ENCODE data around the gene DGLUCY. TPM values are rescaled to one million over a fixed set of nuclear protein-coding genes. Genes with fewer than 3 reads are reported as not detected.
"Not testable (repeated sequence)": the region's sequence is repeated elsewhere in the genome, so short reads cannot be mapped to it uniquely, and the experiment has no call there.

DGLUCY gene
- total RNA-seq, 1 donor from 2014 or later, result 15.6 TPM

DNA sequence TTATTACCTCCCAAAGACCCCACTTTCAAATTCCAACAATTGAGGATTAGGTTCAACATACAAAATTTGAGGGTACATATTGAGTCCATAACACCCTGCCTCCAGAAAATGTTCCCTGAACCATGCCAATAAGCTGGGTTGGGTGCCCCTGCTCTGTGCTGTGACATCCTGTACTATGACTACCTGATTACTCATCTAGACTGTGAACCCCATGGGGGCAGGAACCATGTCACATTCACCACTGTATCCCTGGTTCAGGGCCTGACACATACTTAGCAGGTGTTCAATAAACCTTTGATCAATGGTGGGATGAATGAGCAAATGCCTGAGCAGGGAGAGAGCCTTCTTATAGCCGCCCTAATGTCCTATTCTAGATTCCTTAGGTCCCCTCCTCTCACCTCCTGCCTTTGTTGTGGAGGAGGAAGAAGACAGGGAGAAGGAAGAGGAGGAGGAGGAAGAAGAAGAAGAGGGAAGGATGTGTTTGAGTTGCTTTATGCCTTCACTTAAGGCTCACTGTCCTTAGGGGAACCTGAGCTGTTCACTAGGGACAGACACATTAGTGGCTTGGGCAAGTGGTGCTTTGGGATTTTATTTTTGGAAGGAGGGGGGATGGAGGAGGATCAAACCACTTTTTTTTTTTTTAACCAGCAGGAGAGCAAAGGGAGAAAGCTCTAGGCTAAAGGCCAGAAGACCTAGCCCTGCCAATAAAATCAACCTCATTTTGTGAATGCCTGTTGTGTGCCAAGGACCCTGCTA, 109.3 kb downstream of the DGLUCY start:
- Mint-ChIP-seq H3K4me1 (peaks cover 9% of the 10 kb centered on the region), H3K9me3 (peaks cover 3% of the 10 kb centered on the region), H3K27ac (ENCODE audit: unreplicated experiment) (no peak overlapping the region), H3K36me3 (ENCODE audit: low read depth) (peaks cover 4% of the 10 kb centered on the region), H3K27me3 (ENCODE audit: low read depth) (no peaks in the 10 kb centered on the region), H3K4me3 (no peak overlapping the region)
- DNase-seq (ENCODE audit: low read depth, low spot score), result no peak
- TF ChIP-seq, protein P1, sequence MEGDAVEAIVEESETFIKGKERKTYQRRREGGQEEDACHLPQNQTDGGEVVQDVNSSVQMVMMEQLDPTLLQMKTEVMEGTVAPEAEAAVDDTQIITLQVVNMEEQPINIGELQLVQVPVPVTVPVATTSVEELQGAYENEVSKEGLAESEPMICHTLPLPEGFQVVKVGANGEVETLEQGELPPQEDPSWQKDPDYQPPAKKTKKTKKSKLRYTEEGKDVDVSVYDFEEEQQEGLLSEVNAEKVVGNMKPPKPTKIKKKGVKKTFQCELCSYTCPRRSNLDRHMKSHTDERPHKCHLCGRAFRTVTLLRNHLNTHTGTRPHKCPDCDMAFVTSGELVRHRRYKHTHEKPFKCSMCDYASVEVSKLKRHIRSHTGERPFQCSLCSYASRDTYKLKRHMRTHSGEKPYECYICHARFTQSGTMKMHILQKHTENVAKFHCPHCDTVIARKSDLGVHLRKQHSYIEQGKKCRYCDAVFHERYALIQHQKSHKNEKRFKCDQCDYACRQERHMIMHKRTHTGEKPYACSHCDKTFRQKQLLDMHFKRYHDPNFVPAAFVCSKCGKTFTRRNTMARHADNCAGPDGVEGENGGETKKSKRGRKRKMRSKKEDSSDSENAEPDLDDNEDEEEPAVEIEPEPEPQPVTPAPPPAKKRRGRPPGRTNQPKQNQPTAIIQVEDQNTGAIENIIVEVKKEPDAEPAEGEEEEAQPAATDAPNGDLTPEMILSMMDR (conservative IDR thresholded peaks at IDR 0.05), result no peak

DNA sequence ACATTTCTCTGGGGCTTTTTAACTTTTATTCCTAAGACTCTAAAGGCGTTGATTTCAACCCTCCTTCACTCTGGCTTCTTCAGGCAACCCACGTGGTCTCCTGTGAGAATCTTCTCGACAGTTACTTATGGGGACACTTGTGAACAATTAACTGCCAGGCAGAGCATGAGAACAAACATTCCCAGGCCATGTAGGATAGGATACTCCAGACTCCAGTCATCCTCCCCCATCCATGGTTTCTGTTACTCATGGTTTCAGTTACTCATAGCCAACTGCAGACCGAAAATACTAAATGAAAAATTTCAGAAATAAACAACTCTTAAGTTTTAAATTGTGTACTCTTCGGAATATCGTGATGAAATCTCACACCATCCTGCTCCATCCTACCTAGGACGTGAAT, 111.2 kb downstream of the DGLUCY start:
- H3K4me1 Mint-ChIP-seq, result peaks cover 4% of the 10 kb centered on the region
- H3K27ac Mint-ChIP-seq (ENCODE audit: unreplicated experiment), result no peak overlapping the region
- no peaks in the 10 kb centered on the region for H3K27me3 Mint-ChIP-seq (ENCODE audit: low read depth)
- DNase-seq (ENCODE audit: low read depth, low spot score), result no peak
- peaks cover 3% of the 10 kb centered on the region for H3K9me3 Mint-ChIP-seq
- no peak overlapping the region for H3K4me3 Mint-ChIP-seq
- peaks cover 6% of the 10 kb centered on the region for H3K36me3 Mint-ChIP-seq (ENCODE audit: low read depth)
- TF ChIP-seq, protein P1 (conservative IDR thresholded peaks at IDR 0.05), result no peak

DNA sequence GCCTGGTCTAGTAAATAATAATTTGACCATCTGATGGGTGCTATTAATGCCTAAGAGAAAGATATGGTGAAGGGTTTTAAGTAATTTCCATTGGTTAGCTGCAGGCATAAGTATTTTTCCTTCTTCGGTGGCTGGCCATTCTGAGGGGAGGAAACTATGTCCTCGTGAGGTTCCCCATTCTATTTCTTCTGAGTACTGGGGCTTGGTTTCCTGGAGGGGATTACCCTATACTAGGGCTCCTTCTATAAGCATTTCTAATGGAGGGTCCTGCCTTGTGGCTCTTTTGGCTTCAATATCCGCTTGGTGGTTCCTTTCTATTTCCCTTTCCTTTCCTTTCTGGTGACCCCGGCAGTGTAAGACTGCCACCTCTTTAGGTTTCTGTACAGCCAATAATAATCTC, 112.5 kb downstream of the DGLUCY start:
- not testable (repeated sequence) for DNase-seq (ENCODE audit: low read depth, low spot score); H3K4me3 Mint-ChIP-seq; H3K36me3 Mint-ChIP-seq (ENCODE audit: low read depth); H3K27ac Mint-ChIP-seq (ENCODE audit: unreplicated experiment); H3K27me3 Mint-ChIP-seq (ENCODE audit: low read depth); H3K4me1 Mint-ChIP-seq; H3K9me3 Mint-ChIP-seq

DNA sequence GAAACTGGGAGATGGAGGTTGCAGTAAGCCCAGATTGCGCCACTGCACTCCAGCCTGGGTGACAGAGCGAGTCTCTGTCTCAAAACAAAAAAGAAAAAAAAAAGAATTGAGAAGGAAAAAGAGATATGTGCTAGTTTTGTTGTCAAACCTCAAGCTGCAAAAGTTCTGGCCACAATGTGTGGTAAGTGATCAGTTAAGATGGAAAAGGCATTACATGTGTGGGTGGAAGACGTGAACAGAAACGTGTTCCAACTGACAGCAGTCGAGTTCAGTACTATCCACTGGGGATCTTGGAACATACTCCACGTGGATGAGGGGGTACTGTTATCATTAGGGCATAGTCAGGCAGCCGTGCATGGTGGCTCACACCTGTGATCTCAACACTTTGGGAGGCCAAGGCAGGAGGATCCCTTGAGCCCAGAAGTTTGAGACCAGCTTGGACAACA, 113.3 kb downstream of the DGLUCY start:
- no peaks in the 10 kb centered on the region for H3K27me3 Mint-ChIP-seq (ENCODE audit: low read depth)
- H3K27ac Mint-ChIP-seq (ENCODE audit: unreplicated experiment), result no peak overlapping the region
- H3K4me3 Mint-ChIP-seq, result no peak overlapping the region
- DNase-seq (ENCODE audit: low read depth, low spot score), result no peak
- H3K9me3 Mint-ChIP-seq, result no peaks in the 10 kb centered on the region
- H3K4me1 Mint-ChIP-seq, result peaks cover 2% of the 10 kb centered on the region
- peaks cover 5% of the 10 kb centered on the region for H3K36me3 Mint-ChIP-seq (ENCODE audit: low read depth)
- TF ChIP-seq, protein P1 (conservative IDR thresholded peaks at IDR 0.05), result no peak

DNA sequence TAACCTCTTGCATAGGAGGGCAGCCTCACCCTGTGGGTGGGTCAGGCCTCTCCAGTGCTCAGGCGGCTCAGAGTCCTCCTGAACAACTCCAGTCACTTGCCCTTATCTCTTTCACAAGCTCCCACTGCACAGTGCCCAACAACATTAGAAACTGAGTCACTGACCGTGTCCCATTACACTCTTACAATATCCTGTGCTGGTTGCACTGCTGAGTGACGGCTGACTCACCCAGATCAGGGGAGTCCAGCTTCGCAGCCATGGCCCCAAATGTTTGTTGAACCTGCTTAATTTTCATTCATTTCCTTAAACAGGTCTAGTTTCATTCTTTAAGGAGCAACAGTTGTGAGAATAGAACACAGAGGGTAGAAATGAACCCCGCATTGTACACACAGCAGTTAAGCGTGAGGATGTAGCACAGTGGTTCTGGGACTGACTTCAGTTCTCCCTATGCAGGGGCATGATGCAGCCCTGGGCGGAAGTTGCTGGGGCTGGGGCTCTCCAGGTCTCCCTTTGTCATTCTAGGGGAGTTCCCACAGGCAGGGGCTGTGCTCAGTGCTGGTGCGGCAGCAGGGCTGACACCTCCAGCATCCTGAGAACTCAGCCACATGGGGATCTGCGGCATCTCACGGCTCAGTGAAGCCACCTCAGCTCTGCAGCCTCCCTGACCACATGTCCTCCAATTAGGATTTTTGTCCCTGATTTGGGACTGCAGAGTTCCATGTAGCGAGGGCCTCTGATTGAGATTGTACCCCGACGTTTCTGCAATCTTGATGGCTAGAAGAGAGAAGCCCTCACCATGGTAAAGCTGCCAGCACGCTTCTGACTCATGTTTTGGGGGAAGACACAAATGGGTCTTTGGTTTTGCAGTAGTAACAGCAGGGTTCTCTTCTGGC, 114.5 kb downstream of the DGLUCY start:
- TF ChIP-seq, protein P1 (conservative IDR thresholded peaks at IDR 0.05), result no peak
- H3K27ac Mint-ChIP-seq (ENCODE audit: unreplicated experiment), result peak overlapping the region; percentile 3
- DNase-seq (ENCODE audit: low read depth, low spot score), result no peak

DNA sequence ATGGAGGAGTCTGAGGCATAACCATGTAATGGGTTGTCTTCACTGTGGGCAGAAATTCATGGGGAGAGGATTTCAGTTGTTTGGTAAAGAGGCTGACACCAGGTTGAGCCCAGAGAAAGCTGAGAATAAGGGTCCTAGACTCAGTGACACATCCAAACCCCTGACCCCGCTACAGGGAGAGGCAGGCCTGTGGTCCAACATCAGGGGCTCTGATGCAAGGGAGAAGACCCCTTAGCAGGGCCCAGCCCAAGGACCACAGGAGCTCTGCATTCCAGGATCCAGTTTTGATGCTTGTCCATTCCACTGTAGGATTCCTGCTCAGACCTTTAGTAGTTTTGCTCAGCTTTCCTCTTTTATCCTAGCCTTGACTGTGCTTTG, 115.1 kb downstream of the DGLUCY start:
- Mint-ChIP-seq H3K27ac (ENCODE audit: unreplicated experiment) (peak overlapping the region; percentile 3), H3K27me3 (ENCODE audit: low read depth) (no peaks in the 10 kb centered on the region), H3K9me3 (no peaks in the 10 kb centered on the region), H3K4me3 (no peak overlapping the region), H3K4me1 (no peaks in the 10 kb centered on the region), H3K36me3 (ENCODE audit: low read depth) (peaks cover 5% of the 10 kb centered on the region)
- TF ChIP-seq, protein P1 (conservative IDR thresholded peaks at IDR 0.05), result no peak
- DNase-seq (ENCODE audit: low read depth, low spot score), result no peak

More for the DNA sequence above, 114.5 kb downstream of the DGLUCY start:
- Mint-ChIP-seq H3K4me3 (no peak overlapping the region), H3K36me3 (ENCODE audit: low read depth) (peaks cover 5% of the 10 kb centered on the region), H3K27me3 (ENCODE audit: low read depth) (no peaks in the 10 kb centered on the region), H3K9me3 (no peaks in the 10 kb centered on the region), H3K4me1 (no peaks in the 10 kb centered on the region)
